Chondrocyte (in vitro differentiated cells): ENCODE measurements around the gene AGRP. TPM values are rescaled to one million over a fixed set of nuclear protein-coding genes. Genes with fewer than 3 reads are reported as not detected.

Source experiments
- DNase-seq: peaks from one replicate; pipeline ENCODE4 v3.0.0; 2021; ENCODE audit warnings: mixed read lengths, low spot score
- H3K27ac Mint-ChIP-seq: one replicate; pipeline ENCODE4 v1.8.0; 2021; ENCODE audit warnings: mild to moderate bottlenecking, moderate library complexity, mixed read lengths; ENCODE audit not compliant: unreplicated experiment
- H3K27me3 Mint-ChIP-seq: 2 replicates; pipeline ENCODE4 v1.8.0; 2021; ENCODE audit warnings: low read depth, mixed read lengths
- H3K36me3 Mint-ChIP-seq: 2 replicates; pipeline ENCODE4 v1.8.0; 2021; ENCODE audit warnings: low read depth, mixed read lengths
- H3K4me1 Mint-ChIP-seq: 2 replicates; pipeline ENCODE4 v1.8.0; 2021; ENCODE audit warnings: low read depth, mild to moderate bottlenecking, mixed read lengths
- H3K4me3 Mint-ChIP-seq: one replicate; pipeline ENCODE4 v1.8.0; 2021; ENCODE audit warnings: mild to moderate bottlenecking, moderate library complexity, mixed read lengths; ENCODE audit not compliant: unreplicated experiment
- H3K9me3 Mint-ChIP-seq: 2 replicates; pipeline ENCODE4 v1.8.0; 2021; ENCODE audit warnings: low read depth, mixed read lengths
- CTCF ChIP-seq: fragments of 200-600 bp; sonication (generic); IDR thresholded peaks from 2 replicates; pipeline ENCODE4 v1.5.0; 2021; ENCODE audit warnings: antibody characterized with exemption, mild to moderate bottlenecking, moderate library complexity
- total RNA-seq: library from RNA; stranded (reverse); gene quantifications from 3 replicates; pipeline ENCODE4 v1.2.1, GENCODE V29; 2021

AGRP gene
- total RNA-seq, 1 donor from 2014 or later, result not detected

GRCh38 chr16:67456391-67457081 is 26.8 kb downstream of the AGRP start:
- Mint-ChIP-seq H3K27me3 (no peaks in the 10 kb centered on the region), H3K36me3 (peaks cover 2% of the 10 kb centered on the region), H3K4me1 (peaks cover 53% of the 10 kb centered on the region), H3K27ac (peak overlapping the region; percentile 70), H3K9me3 (no peaks in the 10 kb centered on the region), H3K4me3 (no peak overlapping the region)
- DNase-seq, result no peak
- TF ChIP-seq CTCF, result peak; percentile 60

GRCh38 chr16:67454852-67455251 is 28.5 kb downstream of the AGRP start:
- H3K9me3 Mint-ChIP-seq, result no peaks in the 10 kb centered on the region
- no peak for DNase-seq
- no peak for TF ChIP-seq CTCF
- peaks cover 36% of the 10 kb centered on the region for H3K4me1 Mint-ChIP-seq
- no peak overlapping the region for H3K4me3 Mint-ChIP-seq
- H3K36me3 Mint-ChIP-seq, result peaks cover 10% of the 10 kb centered on the region
- no peaks in the 10 kb centered on the region for H3K27me3 Mint-ChIP-seq
- peak overlapping the region; percentile 41 for H3K27ac Mint-ChIP-seq

GRCh38 chr16:67454104-67454503 is 29.2 kb downstream of the AGRP start:
- Mint-ChIP-seq H3K4me1 (peaks cover 29% of the 10 kb centered on the region), H3K27me3 (no peaks in the 10 kb centered on the region), H3K27ac (no peak overlapping the region), H3K9me3 (no peaks in the 10 kb centered on the region), H3K4me3 (no peak overlapping the region), H3K36me3 (peaks cover 12% of the 10 kb centered on the region)
- TF ChIP-seq CTCF, result no peak
- DNase-seq, result no peak

- Mint-ChIP-seq H3K4me3 (no peak overlapping the region), H3K27ac (no peak overlapping the region), H3K9me3 (no peaks in the 10 kb centered on the region), H3K27me3 (no peaks in the 10 kb centered on the region), H3K36me3 (peaks cover 12% of the 10 kb centered on the region), H3K4me1 (peaks cover 17% of the 10 kb centered on the region)
- no peak for TF ChIP-seq CTCF
- DNase-seq, result no peak
These were observed 31.5 kb downstream of the AGRP start for GRCh38 chr16:67451704-67452435.

- Mint-ChIP-seq H3K27me3 (no peaks in the 10 kb centered on the region), H3K4me1 (peaks cover 18% of the 10 kb centered on the region), H3K27ac (no peak overlapping the region), H3K4me3 (no peak overlapping the region), H3K9me3 (no peaks in the 10 kb centered on the region), H3K36me3 (peaks cover 12% of the 10 kb centered on the region)
- no peak for DNase-seq
- no peak for TF ChIP-seq CTCF
These were observed 32.2 kb downstream of the AGRP start for GRCh38 chr16:67451061-67451703.
